Measurements from ENCODE around the gene KIF5A.
"Not testable (repeated sequence)": the region's sequence is repeated elsewhere in the genome, so short reads cannot be mapped to it uniquely, and the experiment has no call there.

Gene KIF5A

DNA sequence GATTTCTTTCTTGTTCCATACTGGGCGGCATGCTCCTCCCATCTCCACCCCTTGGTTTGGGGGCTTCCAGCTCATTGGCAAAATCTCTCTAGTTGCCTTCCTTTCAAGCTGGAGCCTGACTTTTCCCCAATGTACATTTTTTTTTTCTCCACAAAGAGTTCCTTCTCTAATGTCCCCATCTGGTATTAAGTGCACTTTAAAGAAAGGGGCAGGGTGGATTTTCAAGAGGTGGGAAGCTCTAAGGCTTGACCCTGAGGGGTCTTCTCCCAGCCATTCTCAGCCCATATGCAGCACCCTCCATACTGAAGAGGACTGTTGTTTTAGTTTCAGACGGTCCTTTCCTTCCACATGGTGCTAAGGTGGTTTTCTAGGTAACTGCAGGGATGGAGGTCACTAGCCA, 35.3 kb downstream of the KIF5A start:
- no peak for DNase-seq

DNA sequence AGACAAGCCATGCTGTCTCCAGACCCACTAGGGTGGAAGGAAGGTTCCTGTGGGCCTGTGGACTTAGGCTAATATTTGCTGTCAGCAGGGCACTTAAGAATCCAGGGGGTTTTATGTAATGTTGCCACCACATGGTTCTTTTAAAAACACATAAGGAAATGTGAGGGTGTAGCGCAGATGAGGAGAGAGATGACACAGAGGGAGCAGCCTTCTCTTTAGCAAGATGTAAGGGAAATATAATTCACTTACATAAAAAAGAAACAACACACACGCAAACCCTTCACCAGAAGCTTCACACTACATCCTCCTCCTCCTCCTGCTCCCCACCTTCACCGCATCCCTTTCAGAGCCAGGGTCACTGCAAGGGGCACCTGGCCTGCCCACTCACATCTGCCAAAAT, 36.3 kb downstream of the KIF5A start:
- no peak for DNase-seq

- no peak for DNase-seq
These were observed 37.1 kb downstream of the KIF5A start for GRCh38 chr12:57586832-57587429.

GRCh38 chr12:57588951-57589610, 39.2 kb downstream of the KIF5A start:
- not testable (repeated sequence) for DNase-seq

DNA sequence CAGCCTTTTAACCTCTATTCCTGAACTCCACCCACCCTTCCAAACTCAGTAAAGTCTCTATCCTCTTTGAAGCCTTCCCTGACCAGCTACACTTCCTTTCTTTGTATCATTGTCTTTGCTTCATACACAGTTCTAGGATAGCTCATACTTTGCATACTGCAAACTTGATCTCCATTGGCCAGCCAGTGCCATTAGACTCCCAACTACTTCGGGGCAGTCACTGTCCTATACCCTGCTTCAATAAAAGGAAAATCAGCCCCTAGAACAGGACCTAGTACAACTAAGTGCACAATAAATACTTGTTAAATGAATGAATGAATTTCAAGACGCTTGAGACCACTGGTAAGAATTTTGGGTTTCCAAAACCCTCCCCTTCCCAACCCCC, 40.6 kb downstream of the KIF5A start:
- no peak for DNase-seq

DNA sequence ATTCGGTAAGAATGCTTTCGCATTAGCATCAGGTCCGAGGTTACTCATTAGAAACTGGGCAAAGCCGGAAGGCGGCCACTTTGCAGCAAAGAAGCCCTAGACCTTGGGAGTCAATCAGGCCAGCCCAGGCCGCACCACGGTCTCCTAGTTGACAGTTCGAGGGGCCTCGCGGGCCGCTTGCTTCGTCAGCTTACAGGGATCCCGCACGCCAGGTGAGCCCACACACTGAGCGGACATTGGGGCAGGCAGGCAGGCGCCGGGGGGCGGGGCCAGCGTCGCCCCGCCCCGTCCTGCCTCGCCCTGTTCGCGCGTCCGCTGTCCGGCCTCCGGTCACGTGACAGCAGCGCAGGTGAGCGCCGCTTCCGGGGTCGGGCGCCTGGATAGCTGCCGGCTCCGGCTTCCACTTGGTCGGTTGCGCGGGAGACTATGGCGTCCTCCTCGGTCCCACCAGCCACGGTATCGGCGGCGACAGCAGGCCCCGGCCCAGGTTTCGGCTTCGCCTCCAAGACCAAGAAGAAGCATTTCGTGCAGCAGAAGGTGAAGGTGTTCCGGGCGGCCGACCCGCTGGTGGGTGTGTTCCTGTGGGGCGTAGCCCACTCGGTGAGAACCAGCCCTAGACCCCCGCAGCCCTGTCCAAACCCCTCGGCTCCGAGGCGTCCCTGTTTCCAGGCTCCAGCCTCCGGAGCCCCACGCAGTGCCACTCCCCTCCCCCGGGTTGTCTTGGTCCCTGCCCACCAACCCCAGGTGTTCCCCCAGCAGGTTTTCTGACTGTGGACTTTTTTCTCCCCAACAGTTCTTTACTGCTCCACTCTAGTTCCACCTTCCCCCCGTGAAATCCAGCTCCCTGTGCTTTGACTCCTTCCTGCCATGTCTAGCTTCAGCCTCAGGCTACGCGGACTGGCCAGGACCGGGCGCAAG, 41.3 kb downstream of the KIF5A start, which contains the start of gene PIP4K2C:
Gene PIP4K2C, plus strand, starts transcription at position 329 of the 918 bp plus-strand sequence. Its CDS starts 98 bp downstream, at position 427.
- peak; percentile 75 for DNase-seq

- no peak for DNase-seq
These were observed 42.0 kb downstream of the KIF5A start for GRCh38 chr12:57591782-57592325.

DNA sequence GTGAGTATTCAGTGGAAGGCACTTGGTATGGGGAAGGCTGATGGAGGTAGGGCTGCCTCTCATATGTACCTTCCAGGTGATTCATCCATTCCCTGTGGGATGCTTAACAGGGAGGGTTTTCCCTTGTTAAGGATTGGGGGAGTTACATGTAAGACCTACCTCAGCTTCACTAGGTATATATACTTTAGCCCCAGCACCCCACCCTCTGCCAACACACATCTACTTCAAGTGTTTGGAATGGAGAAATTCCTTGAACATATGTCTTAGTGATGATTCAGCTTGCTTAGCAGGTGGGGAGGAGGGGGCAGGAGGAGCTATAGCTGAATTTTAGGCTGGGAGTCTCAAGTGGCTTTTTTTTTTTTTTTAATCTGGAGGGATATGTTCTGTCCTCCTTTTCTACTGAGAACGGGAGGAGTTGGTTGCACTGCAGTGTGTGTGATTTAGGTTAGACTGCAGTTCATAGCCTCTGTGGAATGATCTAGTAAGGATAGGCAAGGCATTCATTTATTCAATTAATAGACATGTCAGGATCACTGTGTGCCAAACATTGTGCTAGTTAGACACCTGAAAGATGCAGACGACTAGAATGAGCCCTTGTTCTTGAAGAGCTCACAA, 42.8 kb downstream of the KIF5A start:
- DNase-seq: no peak

DNA sequence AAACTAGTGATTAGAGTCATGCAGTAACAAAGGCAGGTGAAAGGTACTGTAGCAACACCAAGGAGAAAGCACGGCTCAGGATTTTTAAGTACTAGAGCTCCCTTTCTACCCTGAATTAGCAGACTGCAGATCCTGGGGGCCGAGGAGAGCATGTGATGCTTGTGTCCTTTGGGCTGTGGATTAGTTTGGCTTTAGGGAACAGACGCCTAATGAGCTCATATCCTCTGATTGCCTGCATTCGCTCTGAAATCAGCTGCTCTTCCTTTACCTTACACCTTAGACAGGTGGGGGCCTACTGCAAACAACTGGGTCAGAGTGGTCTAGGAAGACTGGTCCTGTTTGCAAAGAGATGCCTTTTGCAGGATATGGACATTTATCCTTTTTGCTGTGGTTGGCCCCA, 43.3 kb downstream of the KIF5A start:
- DNase-seq: no peak

- no peak for DNase-seq
These were observed 50.6 kb downstream of the KIF5A start for GRCh38 chr12:57600395-57600794.

DNA sequence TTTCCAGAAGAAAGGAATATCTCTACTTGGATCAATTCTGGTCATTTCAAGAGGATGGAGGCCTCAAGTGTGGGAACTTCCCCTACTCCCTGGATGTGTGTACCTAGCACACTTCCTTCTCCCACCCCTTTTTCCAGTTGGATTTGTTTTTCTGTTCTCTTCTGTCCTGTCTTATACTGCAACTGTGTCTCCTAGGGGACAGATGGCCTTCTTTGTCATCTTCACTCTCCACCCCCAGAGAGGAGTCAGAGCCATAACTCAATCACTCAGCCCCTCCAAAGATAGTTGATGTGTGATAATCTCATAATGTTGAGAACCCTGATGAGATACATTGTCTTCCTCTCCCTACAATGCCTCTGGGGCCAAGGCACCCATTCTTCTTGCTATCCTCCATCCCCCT, 52.7 kb downstream of the KIF5A start:
- DNase-seq: no peak

- no peak for DNase-seq
These were observed 53.5 kb downstream of the KIF5A start for GRCh38 chr12:57603324-57603723.

DNA sequence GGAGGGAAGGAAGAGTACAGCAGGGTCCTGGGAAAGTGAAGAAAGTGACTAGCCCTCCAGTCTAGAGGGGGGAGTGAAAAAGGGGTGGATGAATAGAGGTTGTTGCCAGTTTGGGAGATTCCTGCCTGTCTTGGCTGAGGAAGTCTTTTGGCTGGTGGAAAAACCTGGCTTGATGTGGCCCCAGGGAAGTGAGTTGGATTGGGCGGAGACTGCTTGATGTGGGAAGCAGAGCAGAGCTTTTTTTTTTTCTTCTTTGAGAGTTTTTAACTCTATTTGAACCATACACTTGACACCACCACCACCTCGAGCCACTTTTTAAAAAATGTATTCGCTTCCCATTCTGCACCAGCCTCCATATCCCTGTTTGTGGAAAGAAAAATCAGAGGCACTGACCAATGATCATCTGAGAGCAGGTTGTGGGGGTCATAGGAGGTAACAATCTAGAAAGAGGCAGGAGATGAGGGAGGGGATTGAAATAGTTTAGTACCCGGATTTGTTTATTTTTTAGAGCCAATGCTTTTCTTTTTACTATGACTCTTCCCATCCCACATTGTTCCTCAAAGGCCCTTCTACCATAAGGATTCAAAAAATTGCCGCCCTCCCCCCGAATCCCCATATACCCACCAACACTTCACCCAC, 54.1 kb downstream of the KIF5A start:
- DNase-seq: peak; percentile 31

DNA sequence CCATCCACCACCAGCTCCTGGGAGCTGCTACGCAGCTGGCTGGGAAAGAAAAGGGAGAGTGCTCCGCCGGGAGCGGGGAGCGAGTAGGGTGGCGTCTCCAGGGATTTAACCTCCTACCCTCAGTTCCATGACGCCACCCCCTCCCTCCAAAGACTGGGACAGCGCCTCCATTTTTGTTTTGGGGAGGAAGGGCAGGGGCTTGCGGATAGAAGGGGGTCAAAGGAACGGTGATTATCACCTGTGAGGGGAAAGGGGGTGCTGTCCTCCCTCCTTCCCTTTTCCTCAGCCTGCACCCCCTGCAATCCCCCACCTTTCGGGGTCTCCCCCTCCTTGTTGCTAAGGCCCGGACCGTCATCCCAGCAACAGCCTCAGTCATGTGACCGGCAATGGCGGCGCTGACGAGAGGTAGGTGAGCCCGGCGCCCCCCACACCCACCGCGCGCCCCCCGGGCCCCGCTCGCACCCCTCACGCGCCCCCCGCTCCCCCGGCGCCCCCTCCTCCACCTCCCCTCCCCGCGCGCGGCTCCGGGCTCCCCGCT, 54.7 kb downstream of the KIF5A start, which contains the start of gene DTX3:
Gene DTX3, plus strand, starts transcription at position 371 of the 538 bp plus-strand sequence. CDS start 1,694 bp downstream, outside the sequence.
- DNase-seq: peak; percentile 57

DNA sequence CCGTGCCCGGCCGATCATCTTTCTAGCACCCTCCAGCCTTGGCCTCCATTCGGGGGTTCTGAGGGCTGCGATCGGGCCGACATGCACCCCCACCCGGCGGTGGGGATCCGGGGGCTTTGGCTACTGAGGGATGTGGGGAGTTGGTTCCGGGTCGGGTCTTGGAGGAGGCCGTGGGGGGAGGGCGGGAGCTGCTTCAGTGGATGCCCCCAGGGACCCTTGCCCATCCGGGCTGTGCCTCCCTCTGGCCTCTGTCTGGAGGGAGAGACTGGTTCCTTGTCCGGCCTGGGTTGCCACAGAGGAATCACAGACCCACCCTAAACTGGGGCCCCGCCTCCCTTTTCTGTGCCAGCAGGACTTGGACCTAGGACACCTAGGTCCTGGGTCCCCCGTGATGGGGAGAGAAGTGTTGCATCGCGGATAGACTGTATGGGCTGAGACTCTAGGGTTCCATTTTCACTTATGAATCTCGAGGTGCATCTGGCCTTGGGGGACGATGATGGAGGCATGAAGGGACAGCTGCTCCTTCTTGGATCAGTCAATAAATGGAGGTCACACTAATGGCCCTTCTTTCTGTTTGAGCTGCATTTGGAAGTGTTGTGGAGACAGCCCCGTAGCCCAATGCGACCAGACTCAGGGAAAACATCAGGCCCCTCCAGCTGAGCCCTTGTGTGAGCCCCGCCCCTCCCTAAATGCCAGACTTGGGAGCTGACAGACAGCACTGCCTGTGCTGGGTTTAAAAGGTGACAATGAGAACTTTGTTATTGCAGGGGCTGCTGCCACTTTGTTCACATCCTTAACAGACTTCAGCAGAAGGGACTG, 55.4 kb downstream of the KIF5A start:
- no peak for DNase-seq

DNA sequence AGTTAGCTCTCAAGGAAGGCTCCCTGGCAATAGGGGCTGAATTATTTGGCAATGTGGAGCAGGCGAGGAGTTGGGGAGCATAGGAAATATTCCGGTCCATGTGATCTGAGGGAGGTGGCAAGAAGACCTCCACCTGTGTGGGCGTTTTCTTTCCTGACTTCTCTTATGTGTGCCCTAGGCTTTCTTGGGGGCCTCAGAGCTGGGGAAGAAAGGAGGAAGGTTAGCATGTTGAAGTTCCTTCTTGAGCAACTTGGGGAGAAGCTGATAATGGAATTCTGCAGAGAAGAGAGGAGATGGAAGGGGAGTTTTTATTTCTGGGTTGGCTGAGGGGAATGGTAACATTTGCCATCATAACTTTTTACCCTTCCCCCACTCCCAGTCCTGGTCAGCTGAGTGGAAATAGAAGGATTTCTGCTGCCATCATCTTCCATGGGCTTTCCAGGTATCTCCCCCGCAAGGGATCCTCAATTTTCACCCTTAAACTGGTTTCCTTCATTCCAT, 56.0 kb downstream of the KIF5A start:
- no peak for DNase-seq

DNA sequence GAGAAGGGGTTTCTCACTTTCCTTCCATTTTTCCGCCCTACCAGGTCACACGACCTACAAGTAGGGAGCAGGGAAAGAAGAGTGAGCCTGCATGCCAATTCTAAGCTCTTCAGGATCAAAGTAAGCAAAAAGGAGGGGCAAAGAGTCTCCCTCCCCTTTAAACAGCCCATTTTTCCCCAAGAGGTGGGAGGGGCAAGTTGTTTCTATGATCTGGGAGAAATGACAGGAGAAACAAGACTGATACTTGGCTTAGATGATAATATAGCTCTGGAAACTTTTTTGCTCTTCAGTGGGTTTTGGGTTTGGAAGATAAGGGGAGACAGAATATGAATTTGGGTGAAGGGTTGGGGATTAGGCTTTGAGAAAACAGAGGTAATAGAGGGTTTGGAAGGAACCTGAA, 56.6 kb downstream of the KIF5A start:
- no peak for DNase-seq

DNA sequence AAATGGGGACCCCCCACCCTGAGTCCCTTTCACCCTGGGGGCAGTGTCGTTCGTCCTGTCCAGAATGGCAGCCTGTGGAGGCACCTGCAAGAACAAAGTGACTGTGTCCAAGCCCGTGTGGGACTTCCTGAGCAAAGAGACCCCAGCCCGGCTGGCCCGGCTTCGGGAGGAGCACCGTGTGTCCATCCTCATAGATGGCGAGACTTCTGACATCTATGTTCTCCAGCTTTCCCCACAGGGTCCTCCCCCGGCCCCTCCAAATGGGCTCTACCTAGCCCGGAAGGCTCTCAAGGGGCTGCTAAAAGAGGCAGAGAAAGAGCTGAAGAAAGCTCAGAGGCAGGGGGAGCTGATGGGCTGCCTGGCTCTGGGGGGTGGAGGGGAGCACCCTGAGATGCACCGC, 57.0 kb downstream of the KIF5A start:
- DNase-seq: no peak

GRCh38 chr12:57607958-57608663, 58.3 kb downstream of the KIF5A start:
- DNase-seq: no peak

- no peak for DNase-seq
These were observed 59.4 kb downstream of the KIF5A start for GRCh38 chr12:57609101-57609780.
